ENCODE data around the gene CRYBG2.
"Not testable (repeated sequence)": the region's sequence is repeated elsewhere in the genome, so short reads cannot be mapped to it uniquely, and the experiment has no call there.

Gene CRYBG2

GRCh38 chr1:26375081-26375480, 21.2 kb upstream of the CRYBG2 start:
- TF ChIP-seq ESRRG (CRISPR knock-in tag; IDR thresholded peaks at IDR 0.05) = no peak
- TF ChIP-seq ZC3H10 (CRISPR knock-in tag; IDR thresholded peaks at IDR 0.05) = no peak
- TF ChIP-seq POU6F1 (CRISPR knock-in tag; IDR thresholded peaks at IDR 0.05; ENCODE audit: borderline replicate concordance, low read depth) = no peak
- ATAC-seq = no peak

GRCh38 chr1:26374361-26374760, 20.4 kb upstream of the CRYBG2 start:
- ATAC-seq = not testable (repeated sequence)

- no peak for ATAC-seq
- TF ChIP-seq CREB5 (CRISPR knock-in tag; IDR thresholded peaks at IDR 0.05; ENCODE audit: low read depth) (no peak), ZNF8 (CRISPR knock-in tag; IDR thresholded peaks at IDR 0.05) (no peak), ISL1 (CRISPR knock-in tag; IDR thresholded peaks at IDR 0.05) (no peak), BACH2 (CRISPR knock-in tag; IDR thresholded peaks at IDR 0.05; ENCODE audit: borderline replicate concordance) (no peak), TSHZ2 (CRISPR knock-in tag; IDR thresholded peaks at IDR 0.05) (no peak), ZC3H10 (CRISPR knock-in tag; IDR thresholded peaks at IDR 0.05) (no peak)
Observed at GRCh38 chr1:26373789-26374188, 19.9 kb upstream of the CRYBG2 start.

GRCh38 chr1:26373281-26373680, 19.4 kb upstream of the CRYBG2 start:
- no peak for ATAC-seq
- TF ChIP-seq PATZ1 (CRISPR knock-in tag; IDR thresholded peaks at IDR 0.05; ENCODE audit: borderline replicate concordance) = no peak
- no peak for TF ChIP-seq ISL1 (CRISPR knock-in tag; IDR thresholded peaks at IDR 0.05)
- no peak for TF ChIP-seq OSR1 (CRISPR knock-in tag; IDR thresholded peaks at IDR 0.05)
- no peak for TF ChIP-seq ARNTL (CRISPR knock-in tag; IDR thresholded peaks at IDR 0.05; ENCODE audit: borderline replicate concordance, low read depth)
- TF ChIP-seq ZNF70 (CRISPR knock-in tag; IDR thresholded peaks at IDR 0.05) = no peak
- TF ChIP-seq ZC3H10 (CRISPR knock-in tag; IDR thresholded peaks at IDR 0.05) = no peak
- no peak for TF ChIP-seq ZNF565 (CRISPR knock-in tag; conservative IDR thresholded peaks at IDR 0.05; ENCODE audit: low read depth)

GRCh38 chr1:26372611-26373010, 18.7 kb upstream of the CRYBG2 start, which contains the start of gene ZNF683:
Gene ZNF683, minus strand, starts transcription at chr1:26372750. Its CDS starts 4,179 bp downstream, at chr1:26368571.
- ATAC-seq = not testable (repeated sequence)

GRCh38 chr1:26372039-26372438, 18.1 kb upstream of the CRYBG2 start:
- ATAC-seq = no peak
- TF ChIP-seq ZFP30 (CRISPR knock-in tag; IDR thresholded peaks at IDR 0.05) (no peak), POU6F1 (CRISPR knock-in tag; IDR thresholded peaks at IDR 0.05; ENCODE audit: borderline replicate concordance, low read depth) (no peak), TCF4 (CRISPR knock-in tag; IDR thresholded peaks at IDR 0.05; ENCODE audit: borderline replicate concordance) (no peak), ZNF8 (CRISPR knock-in tag; IDR thresholded peaks at IDR 0.05) (no peak), CREB5 (CRISPR knock-in tag; IDR thresholded peaks at IDR 0.05; ENCODE audit: low read depth) (no peak), GLIS3 (CRISPR knock-in tag; IDR thresholded peaks at IDR 0.05) (no peak), PATZ1 (CRISPR knock-in tag; IDR thresholded peaks at IDR 0.05; ENCODE audit: borderline replicate concordance) (no peak), PPARA (CRISPR knock-in tag; IDR thresholded peaks at IDR 0.05; ENCODE audit: borderline replicate concordance) (no peak), ZFP3 (CRISPR knock-in tag; IDR thresholded peaks at IDR 0.05) (no peak), ARNTL (CRISPR knock-in tag; IDR thresholded peaks at IDR 0.05; ENCODE audit: borderline replicate concordance, low read depth) (no peak)

Measured in SK-N-SH treated with all-trans-retinoic acid at 6 μM for 48 hours (cell line).